GM23248 (cell line): ENCODE results near the gene DUSP16. TPM values are rescaled to one million over a fixed set of nuclear protein-coding genes. Genes with fewer than 3 reads are reported as not detected.
"Not testable (repeated sequence)": the region's sequence is repeated elsewhere in the genome, so short reads cannot be mapped to it uniquely, and the experiment has no call there.

Source experiments
- DNase-seq: peaks from one replicate; pipeline ENCODE4 v3.0.0-alpha.2; 2015
- H2AFZ ChIP-seq: fragments of 200-600 bp; sonication (generic); 2 replicates; pipeline ENCODE4 v1.6.1; 2016; ENCODE audit warnings: antibody characterized with exemption
- H3F3A ChIP-seq: fragments of 200-600 bp; sonication (generic); 2 replicates; pipeline ENCODE4 v1.6.1; 2016; ENCODE audit warnings: mild to moderate bottlenecking, antibody characterized with exemption, mixed run types; ENCODE audit not compliant: insufficient read depth
- H3K27ac ChIP-seq: fragments of 200-600 bp; sonication (generic); 2 replicates; pipeline ENCODE4 v1.5.1; 2016; ENCODE audit warnings: mild to moderate bottlenecking
- H3K27me3 ChIP-seq: fragments of 200-600 bp; sonication (generic); replicated peaks from 2 replicates; pipeline ENCODE4 v1.6.1; 2016; ENCODE audit warnings: mild to moderate bottlenecking; ENCODE audit not compliant: insufficient read depth
- H3K36me3 ChIP-seq: fragments of 200-600 bp; sonication (generic); 2 replicates; pipeline ENCODE4 v1.6.1; 2016; ENCODE audit warnings: low read depth, mild to moderate bottlenecking
- H3K4me1 ChIP-seq: fragments of 200-600 bp; sonication (generic); 2 replicates; pipeline ENCODE4 v1.6.1; 2016; ENCODE audit warnings: mild to moderate bottlenecking; ENCODE audit not compliant: insufficient read depth
- H3K4me2 ChIP-seq: fragments of 200-600 bp; sonication (generic); one replicate; pipeline ENCODE4 v1.6.1; 2016; ENCODE audit warnings: mild to moderate bottlenecking; ENCODE audit not compliant: unreplicated experiment
- H3K4me3 ChIP-seq: fragments of 200-600 bp; sonication (generic); 2 replicates; pipeline ENCODE4 v1.5.1; 2016; ENCODE audit warnings: mild to moderate bottlenecking
- H3K79me2 ChIP-seq: fragments of 200-600 bp; sonication (generic); 2 replicates; pipeline ENCODE4 v1.6.1; 2016; ENCODE audit warnings: mild to moderate bottlenecking; ENCODE audit not compliant: insufficient read depth
- H3K9ac ChIP-seq: fragments of 200-600 bp; sonication (generic); 2 replicates; pipeline ENCODE4 v1.6.1; 2016; ENCODE audit warnings: mild to moderate bottlenecking
- H3K9me2 ChIP-seq: fragments of 200-600 bp; sonication (generic); 2 replicates; pipeline ENCODE4 v1.6.1; 2016; ENCODE audit warnings: mixed run types, mild to moderate bottlenecking, moderate library complexity; ENCODE audit not compliant: insufficient read depth
- H3K9me3 ChIP-seq: fragments of 200-600 bp; sonication (generic); one replicate; pipeline ENCODE4 v1.6.1; 2017; ENCODE audit warnings: low read depth
- H4K20me1 ChIP-seq: fragments of 200-600 bp; sonication (generic); 2 replicates; pipeline ENCODE4 v1.6.0; 2016; ENCODE audit not compliant: insufficient read depth
- EZH2 ChIP-seq: fragments of 200-600 bp; sonication (generic); IDR thresholded peaks from 2 replicates; pipeline ENCODE4 v1.6.1; 2018; ENCODE audit warnings: antibody characterized with exemption, mild to moderate bottlenecking; ENCODE audit not compliant: insufficient read depth, poor library complexity, severe bottlenecking
- EZH2phosphoT487 ChIP-seq: fragments of 200-600 bp; sonication (generic); IDR thresholded peaks from 2 replicates; pipeline ENCODE4 v1.6.1; 2018; ENCODE audit warnings: antibody characterized with exemption, moderate library complexity, mild to moderate bottlenecking, low read depth; ENCODE audit not compliant: insufficient read depth
- WGBS, 2 experiments: methylation state at CpG; one replicate each; pipeline ENCODE4 v1.1.6; 2015 to 2017; ENCODE audit warnings: low lambda C conversion rate in 2 of 2, low coverage in 1 of 2; ENCODE audit errors: missing lambda C conversion rate in 2 of 2; 5-methylcytosine and 5-hydroxymethylcytosine counted together
- in situ Hi-C: fragments of 300-500 bp; cut with MboI; formaldehyde crosslinking; loops from 2 replicates; pipeline ENCODE4 v1.15.0; 2020
- polyA plus RNA-seq: library from polyadenylated mRNA; unstranded; fragments of >200 nt; fragmentation: Nextera tagmentation; extraction: Ambion mirVana; gene quantifications from 2 replicates; pipeline ENCODE4 v1.2.1, GENCODE V29; 2016
- total RNA-seq: library from RNA; depleted of rRNA; stranded (reverse); fragments of >200 nt; shearing (Covaris generic); gene quantifications from 2 replicates; pipeline ENCODE4 v1.2.3, GENCODE V29; 2014

Gene DUSP16
- total and polyA plus RNA-seq, 2 experiments from 2014 or later = 1.1 to 2.8 TPM

GRCh38 chr12:12528361-12529270 lies 34.0 kb downstream of the DUSP16 start:
- Histone ChIP-seq H3K4me2 (no peak overlapping the region), H3K9me2 (no peaks in the 10 kb centered on the region), H3K27me3 (no peaks in the 10 kb centered on the region), H3K9me3 (no peaks in the 10 kb centered on the region), H3K27ac (no peak overlapping the region), H4K20me1 (no peaks in the 10 kb centered on the region), H3F3A (no peaks in the 10 kb centered on the region), H3K9ac (no peak overlapping the region), H2AFZ (no peak overlapping the region), H3K4me1 (no peaks in the 10 kb centered on the region), H3K36me3 (no peaks in the 10 kb centered on the region), H3K4me3 (no peak overlapping the region), H3K79me2 (no peaks in the 10 kb centered on the region)
- 89 to 90% methylated on average over 6 of the region's 6 CpGs for WGBS, 2 experiments
- DNase-seq = no peak
- in situ Hi-C loops = no loop called here
- TF ChIP-seq EZH2phosphoT487 (no peak), EZH2 (no peak)

DNA sequence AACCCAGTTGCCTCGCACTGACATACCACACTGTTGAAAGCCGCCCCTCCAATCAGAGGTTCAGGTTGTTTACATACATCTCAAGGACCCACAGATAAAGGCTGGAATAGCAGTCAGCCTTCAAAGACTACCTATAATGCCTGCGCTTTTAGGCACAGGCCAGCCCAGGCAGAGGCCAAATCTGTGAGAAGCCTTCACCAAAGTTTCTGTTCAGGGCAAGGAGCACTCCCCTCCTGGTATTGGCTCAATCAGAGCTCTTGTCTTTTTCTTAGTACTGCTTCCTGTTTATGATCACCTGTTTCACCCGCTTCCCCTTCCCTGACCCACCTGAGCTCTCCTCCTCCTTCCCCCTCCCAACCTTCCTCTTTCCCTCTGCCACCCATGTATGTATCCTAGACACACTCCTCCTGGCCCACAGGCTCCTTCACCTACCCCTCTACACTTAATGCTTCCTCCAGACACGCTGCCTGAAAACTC lies 34.8 kb downstream of the DUSP16 start:
- no peaks in the 10 kb centered on the region for H3K27me3 ChIP-seq
- H3K9me2 ChIP-seq = no peaks in the 10 kb centered on the region
- H3K27ac ChIP-seq = no peak overlapping the region
- no peak overlapping the region for H2AFZ ChIP-seq
- in situ Hi-C loops = no loop called here
- no peaks in the 10 kb centered on the region for H3K36me3 ChIP-seq
- no peak for TF ChIP-seq EZH2phosphoT487
- no peak for TF ChIP-seq EZH2
- no peaks in the 10 kb centered on the region for H3F3A ChIP-seq
- H3K4me1 ChIP-seq = no peaks in the 10 kb centered on the region
- no peaks in the 10 kb centered on the region for H3K79me2 ChIP-seq
- H3K9me3 ChIP-seq = no peaks in the 10 kb centered on the region
- no peak overlapping the region for H3K4me2 ChIP-seq
- no peak overlapping the region for H3K4me3 ChIP-seq
- no peaks in the 10 kb centered on the region for H4K20me1 ChIP-seq
- H3K9ac ChIP-seq = no peak overlapping the region
- WGBS, 2 experiments = 97 to 98% methylated on average over 5 of the region's 5 CpGs
- DNase-seq = no peak

GRCh38 chr12:12524128-12524527 lies 38.5 kb downstream of the DUSP16 start:
- Histone ChIP-seq H3K4me1 (no peaks in the 10 kb centered on the region), H3K4me3 (no peak overlapping the region), H4K20me1 (no peaks in the 10 kb centered on the region), H3K36me3 (no peaks in the 10 kb centered on the region), H3K27me3 (no peaks in the 10 kb centered on the region), H3K27ac (no peak overlapping the region), H3K9ac (no peak overlapping the region), H3K9me3 (no peaks in the 10 kb centered on the region), H3F3A (no peaks in the 10 kb centered on the region), H3K4me2 (no peak overlapping the region), H2AFZ (no peak overlapping the region), H3K9me2 (no peaks in the 10 kb centered on the region), H3K79me2 (no peaks in the 10 kb centered on the region)
- no peak for DNase-seq
- TF ChIP-seq EZH2 (no peak), EZH2phosphoT487 (no peak)
- in situ Hi-C loops = no loop called here

DNA sequence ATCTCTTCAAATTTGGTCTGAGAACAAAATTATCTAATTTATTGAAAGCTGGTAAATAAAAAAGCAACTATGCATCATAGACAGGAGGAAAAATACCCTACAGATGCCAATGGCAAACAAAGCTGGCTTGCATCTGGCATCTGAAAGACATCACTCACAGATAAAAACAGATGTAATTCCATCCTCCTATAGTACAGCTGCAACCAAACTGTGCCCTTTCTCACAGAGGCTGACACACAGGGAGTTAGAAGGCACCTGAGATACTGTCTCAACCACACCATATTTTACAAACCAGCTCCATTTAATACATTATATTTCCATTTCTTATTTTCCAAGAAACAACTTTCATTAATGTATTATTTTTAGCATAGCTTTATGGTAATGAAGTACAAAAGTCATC lies 39.4 kb downstream of the DUSP16 start:
- Histone ChIP-seq H3K27me3 (no peaks in the 10 kb centered on the region), H3K4me3 (no peak overlapping the region), H3F3A (no peaks in the 10 kb centered on the region), H3K4me1 (no peaks in the 10 kb centered on the region), H3K9me3 (no peaks in the 10 kb centered on the region), H3K36me3 (no peaks in the 10 kb centered on the region), H3K4me2 (no peak overlapping the region), H3K9ac (no peak overlapping the region), H3K27ac (no peak overlapping the region), H3K9me2 (no peaks in the 10 kb centered on the region), H2AFZ (no peak overlapping the region), H3K79me2 (no peaks in the 10 kb centered on the region), H4K20me1 (no peaks in the 10 kb centered on the region)
- in situ Hi-C loops = no loop called here
- no peak for TF ChIP-seq EZH2
- no peak for TF ChIP-seq EZH2phosphoT487
- DNase-seq = no peak

- H3K4me1 ChIP-seq, H3K9me2 ChIP-seq, H3F3A ChIP-seq, H3K9ac ChIP-seq, in situ Hi-C loops, H3K27ac ChIP-seq, H3K4me3 ChIP-seq, H3K4me2 ChIP-seq, H3K36me3 ChIP-seq, H3K27me3 ChIP-seq, H2AFZ ChIP-seq, H3K9me3 ChIP-seq, DNase-seq, H4K20me1 ChIP-seq, H3K79me2 ChIP-seq: not testable (repeated sequence)
- 96 to 98% methylated on average over 4 of the region's 4 CpGs for WGBS, 2 experiments
Observed at GRCh38 chr12:12522657-12523056, 40.0 kb downstream of the DUSP16 start.
